Testis (tissue), 2 donors: ENCODE measurements around the gene TAS1R1.

Experiments
- CTCF ChIP-seq, 3 experiments: fragments of 450-650 bp in 2 of 3; fragments of 200-600 bp in 1 of 3; sonication (generic) in 1 of 3; IDR thresholded peaks; one replicate each; pipeline ENCODE4 v1.5.1; 2016 to 2019; ENCODE audit warnings: antibody characterized with exemption in 3 of 3, mild to moderate bottlenecking in 2 of 3, moderate library complexity in 1 of 3
- POLR2A ChIP-seq: fragments of 450-650 bp; IDR thresholded peaks from one replicate; pipeline ENCODE4 v1.6.1; 2017; ENCODE audit warnings: antibody characterized with exemption, mild to moderate bottlenecking, moderate library complexity

- TF ChIP-seq POLR2A (no peak), CTCF (IDR thresholded peaks at IDR 0.05) (no peak)
Observed at GRCh38 chr1:6585081-6585722, 30.1 kb downstream of the TAS1R1 start.
